ENCODE measurements around the gene B3GNT9. TPM values are rescaled to one million over a fixed set of nuclear protein-coding genes. Genes with fewer than 3 reads are reported as not detected.

Gene B3GNT9
- total and polyA plus RNA-seq, 2 donors from 2014 or later: 12.1 to 16.7 TPM

GRCh38 chr16:67199011-67199807 is 48.4 kb upstream of the B3GNT9 start, which contains the start of gene ELMO3:
ELMO3 (plus strand) TSS chr16:67199131; CDS start chr16:67199327, 196 bp downstream.
- peak within 1 kb of the TSS in 1 of 3 donors; percentile 34 for H3K9ac ChIP-seq (ENCODE audit: low read length in 3 of 3)
- DNase-seq (peak in 3 of 5 donors; percentile 28 to 87 (median 75)), FAIRE-seq (no peak)
- H3K4me3 ChIP-seq (ENCODE audit: low read length in 3 of 3): peak within 1 kb of the TSS in 2 of 3 donors; percentile 47 to 61
- H3K9me3 ChIP-seq (ENCODE audit: control insufficient read depth in 2 of 3, insufficient read depth in 1 of 3, low read length in 3 of 3): no peaks in the 10 kb centered on the region
- peaks cover 0 to 28% (median 20%) of the 10 kb centered on the region in 3 donors for H3K4me1 ChIP-seq (ENCODE audit: control insufficient read depth in 2 of 3, insufficient read depth in 2 of 3, low read depth in 1 of 3, low read length in 3 of 3)
- H3K27me3 ChIP-seq (ENCODE audit: control insufficient read depth, insufficient read depth, low read length): no peaks in the 10 kb centered on the region
- peaks cover 7 to 43% (median 31%) of the 10 kb centered on the region in 3 donors for H3K36me3 ChIP-seq (ENCODE audit: control insufficient read depth in 2 of 3, insufficient read depth in 3 of 3, low read length in 3 of 3)
- TF ChIP-seq CTCF (IDR thresholded peaks at IDR 0.05; ENCODE audit: borderline replicate concordance, extremely low read depth, insufficient read depth): peak; percentile 32
- intact Hi-C loops (cut with DNase I): no loop called here
- peak within 1 kb of the TSS; percentile 50 to 78 for H3K27ac ChIP-seq (ENCODE audit: low read depth in 2 of 2, low read length in 2 of 2)

GRCh38 chr16:67198238-67198734 is 47.5 kb upstream of the B3GNT9 start:
- DNase-seq (peak in 4 of 5 donors; percentile 29 to 84 (median 56)), FAIRE-seq (no peak)
- Histone ChIP-seq H3K27ac (ENCODE audit: low read depth in 2 of 2, low read length in 2 of 2) (peak overlapping the region; percentile 50 to 78), H3K4me1 (ENCODE audit: control insufficient read depth in 2 of 3, insufficient read depth in 2 of 3, low read depth in 1 of 3, low read length in 3 of 3) (peaks cover 0 to 34% (median 28%) of the 10 kb centered on the region in 3 donors), H3K27me3 (ENCODE audit: control insufficient read depth, insufficient read depth, low read length) (no peaks in the 10 kb centered on the region), H3K36me3 (ENCODE audit: control insufficient read depth in 2 of 3, insufficient read depth in 3 of 3, low read length in 3 of 3) (peaks cover 7 to 52% (median 30%) of the 10 kb centered on the region in 3 donors), H3K4me3 (ENCODE audit: low read length in 3 of 3) (peak overlapping the region in 1 of 3 donors; percentile 61), H3K9me3 (ENCODE audit: control insufficient read depth in 2 of 3, insufficient read depth in 1 of 3, low read length in 3 of 3) (no peaks in the 10 kb centered on the region), H3K9ac (ENCODE audit: low read length in 3 of 3) (peak overlapping the region in 1 of 3 donors; percentile 34)
- peak; percentile 56 for TF ChIP-seq CTCF (IDR thresholded peaks at IDR 0.05; ENCODE audit: borderline replicate concordance, extremely low read depth, insufficient read depth)
- intact Hi-C loops (cut with DNase I): no loop called here

GRCh38 chr16:67197704-67198103 is 46.9 kb upstream of the B3GNT9 start:
- H3K27me3 ChIP-seq (ENCODE audit: control insufficient read depth, insufficient read depth, low read length): no peaks in the 10 kb centered on the region
- H3K4me3 ChIP-seq (ENCODE audit: low read length in 3 of 3): no peak overlapping the region
- FAIRE-seq (no peak), DNase-seq (peak in 1 of 5 donors; percentile 48)
- H3K36me3 ChIP-seq (ENCODE audit: control insufficient read depth in 2 of 3, insufficient read depth in 3 of 3, low read length in 3 of 3): peaks cover 7 to 52% (median 30%) of the 10 kb centered on the region in 3 donors
- intact Hi-C loops (cut with DNase I): no loop called here
- H3K9ac ChIP-seq (ENCODE audit: low read length in 3 of 3): peak overlapping the region in 1 of 3 donors; percentile 34
- H3K27ac ChIP-seq (ENCODE audit: low read depth in 2 of 2, low read length in 2 of 2): peak overlapping the region in 1 of 2 donors; percentile 78
- peaks cover 0 to 40% (median 34%) of the 10 kb centered on the region in 3 donors for H3K4me1 ChIP-seq (ENCODE audit: control insufficient read depth in 2 of 3, insufficient read depth in 2 of 3, low read depth in 1 of 3, low read length in 3 of 3)
- H3K9me3 ChIP-seq (ENCODE audit: control insufficient read depth in 2 of 3, insufficient read depth in 1 of 3, low read length in 3 of 3): no peaks in the 10 kb centered on the region
- TF ChIP-seq CTCF (IDR thresholded peaks at IDR 0.05; ENCODE audit: borderline replicate concordance, extremely low read depth, insufficient read depth): no peak

Data from kidney (tissue), 14 donors.